ENCODE measurements around the gene FCHO1.
"Not testable (repeated sequence)": the region's sequence is repeated elsewhere in the genome, so short reads cannot be mapped to it uniquely, and the experiment has no call there.

DNA sequence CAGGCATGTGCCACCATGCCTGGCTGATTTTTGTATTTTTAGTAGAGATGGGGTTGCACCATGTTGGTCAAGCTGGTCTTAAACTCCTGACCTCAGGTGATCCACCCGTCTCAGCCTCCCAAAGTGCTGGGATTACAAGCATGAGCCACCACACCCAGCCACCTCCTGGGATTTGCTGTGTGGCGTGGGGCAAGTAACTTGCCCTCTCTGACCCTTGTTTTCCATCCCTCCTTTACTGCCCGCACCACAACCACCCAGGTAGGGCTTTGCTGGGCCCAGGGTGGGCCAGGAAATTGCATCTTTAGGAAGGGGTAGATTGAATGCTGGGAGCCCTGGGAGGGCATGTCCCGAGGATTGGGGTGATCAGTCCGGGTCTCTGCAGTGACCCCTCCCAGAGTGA lies 32.4 kb downstream of the FCHO1 start:
- TF ChIP-seq, protein P1, sequence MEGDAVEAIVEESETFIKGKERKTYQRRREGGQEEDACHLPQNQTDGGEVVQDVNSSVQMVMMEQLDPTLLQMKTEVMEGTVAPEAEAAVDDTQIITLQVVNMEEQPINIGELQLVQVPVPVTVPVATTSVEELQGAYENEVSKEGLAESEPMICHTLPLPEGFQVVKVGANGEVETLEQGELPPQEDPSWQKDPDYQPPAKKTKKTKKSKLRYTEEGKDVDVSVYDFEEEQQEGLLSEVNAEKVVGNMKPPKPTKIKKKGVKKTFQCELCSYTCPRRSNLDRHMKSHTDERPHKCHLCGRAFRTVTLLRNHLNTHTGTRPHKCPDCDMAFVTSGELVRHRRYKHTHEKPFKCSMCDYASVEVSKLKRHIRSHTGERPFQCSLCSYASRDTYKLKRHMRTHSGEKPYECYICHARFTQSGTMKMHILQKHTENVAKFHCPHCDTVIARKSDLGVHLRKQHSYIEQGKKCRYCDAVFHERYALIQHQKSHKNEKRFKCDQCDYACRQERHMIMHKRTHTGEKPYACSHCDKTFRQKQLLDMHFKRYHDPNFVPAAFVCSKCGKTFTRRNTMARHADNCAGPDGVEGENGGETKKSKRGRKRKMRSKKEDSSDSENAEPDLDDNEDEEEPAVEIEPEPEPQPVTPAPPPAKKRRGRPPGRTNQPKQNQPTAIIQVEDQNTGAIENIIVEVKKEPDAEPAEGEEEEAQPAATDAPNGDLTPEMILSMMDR (IDR thresholded peaks at IDR 0.05 in 4 of 5, conservative IDR thresholded peaks at IDR 0.05 in 1 of 5) = not testable (repeated sequence)
- not testable (repeated sequence) for TF ChIP-seq POLR2A (IDR thresholded peaks at IDR 0.05)

Data from gastrocnemius medialis (tissue), 4 donors.